ENCODE data around the gene SMARCD3.

The SMARCD3 gene

DNA sequence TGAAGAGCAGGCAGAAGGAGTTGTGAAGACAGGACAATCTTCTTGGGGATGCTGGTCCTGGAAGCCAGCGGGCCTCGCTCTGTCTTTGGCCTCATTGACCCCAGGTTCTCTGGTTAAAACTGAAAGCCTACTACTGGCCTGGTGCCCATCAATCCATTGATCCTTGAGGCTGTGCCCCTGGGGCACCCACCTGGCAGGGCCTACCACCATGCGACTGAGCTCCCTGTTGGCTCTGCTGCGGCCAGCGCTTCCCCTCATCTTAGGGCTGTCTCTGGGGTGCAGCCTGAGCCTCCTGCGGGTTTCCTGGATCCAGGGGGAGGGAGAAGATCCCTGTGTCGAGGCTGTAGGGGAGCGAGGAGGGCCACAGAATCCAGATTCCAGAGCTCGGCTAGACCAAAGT lies 14.7 kb downstream of the SMARCD3 start:
- no peak for FAIRE-seq

DNA sequence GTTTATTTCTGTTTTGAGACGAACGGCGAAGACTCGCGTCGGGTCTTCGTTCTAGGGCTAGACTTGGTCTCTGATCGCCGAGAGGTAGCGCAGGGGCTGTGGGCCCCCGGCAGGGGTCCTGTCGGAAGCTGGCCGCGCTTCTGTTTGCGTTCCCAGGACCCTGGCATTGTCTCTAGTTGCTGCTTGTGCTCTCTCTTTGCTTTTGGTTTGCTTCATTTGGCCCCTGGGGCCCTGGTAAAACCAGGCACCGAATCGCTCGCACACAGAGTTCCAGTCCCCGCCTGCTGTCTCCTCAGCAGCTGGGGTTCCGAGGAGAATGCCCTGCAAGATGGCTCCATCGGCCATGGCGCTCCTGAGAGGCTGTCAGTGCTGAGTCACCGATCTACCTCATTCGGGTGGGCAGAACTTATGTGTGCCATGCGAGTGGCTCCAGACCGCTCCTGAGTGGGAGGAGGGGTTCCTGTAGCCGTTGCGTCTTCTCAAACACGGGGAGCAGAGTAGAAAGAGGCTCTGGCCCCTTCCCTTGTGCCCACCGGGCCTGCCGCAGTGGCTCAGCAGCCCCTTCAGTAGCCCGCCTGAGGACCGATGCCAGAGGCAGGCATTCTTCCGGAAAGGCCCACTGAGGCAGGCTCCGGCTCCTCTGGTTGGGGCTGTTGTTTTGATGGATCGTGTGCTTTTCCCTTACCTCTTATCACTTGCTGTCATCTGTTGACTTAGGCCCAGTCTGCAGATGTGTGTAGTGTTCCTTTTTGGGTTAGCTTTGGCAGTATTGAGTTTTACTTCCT lies 15.4 kb downstream of the SMARCD3 start:
- FAIRE-seq: no peak

DNA sequence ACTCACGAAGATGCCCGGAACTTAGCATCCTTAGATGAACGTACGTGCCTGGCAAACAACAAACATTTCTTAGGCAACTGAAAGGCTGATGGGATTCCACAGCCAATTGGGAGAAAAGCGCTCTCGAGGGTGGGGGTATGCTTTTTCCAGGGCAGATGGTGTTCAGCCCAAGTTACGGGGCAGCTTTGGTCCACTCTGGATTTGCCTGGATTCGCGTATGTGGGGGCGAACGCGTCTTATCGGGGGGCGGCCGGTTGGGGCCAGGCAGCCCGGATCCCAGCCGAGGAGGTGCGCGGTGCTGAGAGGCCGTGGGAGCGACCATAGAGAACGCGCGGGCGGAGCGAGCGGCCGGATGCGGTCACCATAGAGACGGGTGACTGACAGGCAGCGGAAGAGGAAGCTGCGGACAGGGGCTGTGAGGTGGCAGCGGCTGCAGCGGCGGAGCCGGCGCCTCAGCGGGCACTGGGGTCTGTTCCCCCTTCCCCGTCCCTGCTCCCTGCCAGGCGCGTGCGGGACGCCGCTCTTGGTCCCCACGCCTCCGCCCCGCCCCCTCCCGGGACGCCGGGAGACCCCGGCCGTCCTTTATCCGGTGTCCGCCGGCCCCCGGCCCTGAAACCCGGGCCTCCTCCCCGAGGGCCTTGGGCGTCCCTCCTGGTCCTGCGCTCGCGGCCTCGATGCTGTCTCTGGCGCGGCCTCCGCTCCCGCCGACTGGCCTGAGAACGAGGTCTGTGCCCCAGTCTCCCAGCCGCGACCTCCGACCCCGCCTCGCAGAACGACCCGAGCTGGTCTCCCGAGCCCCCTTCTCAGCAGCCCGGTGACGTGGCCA lies 16.2 kb downstream of the SMARCD3 start, which contains the start of gene CHPF2:
Gene CHPF2 (plus strand): TSS at position 393 of the 826 bp plus-strand sequence. CDS start 1,529 bp downstream, outside the sequence.
- no peak for FAIRE-seq

DNA sequence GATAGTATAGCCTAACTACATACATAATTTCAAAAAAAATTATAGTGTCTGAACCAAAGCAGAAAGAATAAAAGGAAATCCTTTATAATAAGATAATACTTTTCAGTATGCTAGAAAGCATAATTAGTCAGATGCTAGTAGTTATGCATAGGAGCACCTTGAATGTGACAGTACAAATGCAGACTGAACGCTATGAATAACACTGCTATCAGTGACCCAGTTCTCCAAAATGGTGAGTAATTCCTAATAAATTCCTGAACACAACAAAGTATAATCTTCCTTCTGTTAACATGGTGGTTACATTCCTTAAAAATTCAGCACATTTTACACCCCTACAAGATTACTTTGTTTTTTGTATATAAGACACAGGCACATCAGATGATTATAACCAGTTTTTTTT lies 17.4 kb downstream of the SMARCD3 start:
- no peak for FAIRE-seq

DNA sequence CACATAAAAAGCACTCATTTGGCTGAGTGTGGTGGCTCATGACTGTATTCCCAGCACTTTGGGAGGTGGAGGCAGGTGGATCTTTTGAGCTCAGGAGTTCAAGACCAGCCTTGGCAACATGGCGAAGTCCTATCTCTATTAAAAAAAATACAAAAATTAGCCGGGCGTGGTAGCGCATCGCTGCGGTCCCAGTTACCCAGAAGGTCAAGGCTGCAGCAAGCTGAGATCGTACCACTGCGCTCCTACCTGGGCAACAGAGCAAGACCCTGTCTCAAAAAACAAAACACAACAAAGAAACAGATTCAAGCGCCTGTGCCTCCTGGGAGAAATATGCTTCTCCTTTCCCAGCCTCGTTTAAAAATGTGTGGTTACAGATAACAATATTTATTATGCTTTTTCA lies 19.2 kb downstream of the SMARCD3 start:
- FAIRE-seq: no peak

DNA sequence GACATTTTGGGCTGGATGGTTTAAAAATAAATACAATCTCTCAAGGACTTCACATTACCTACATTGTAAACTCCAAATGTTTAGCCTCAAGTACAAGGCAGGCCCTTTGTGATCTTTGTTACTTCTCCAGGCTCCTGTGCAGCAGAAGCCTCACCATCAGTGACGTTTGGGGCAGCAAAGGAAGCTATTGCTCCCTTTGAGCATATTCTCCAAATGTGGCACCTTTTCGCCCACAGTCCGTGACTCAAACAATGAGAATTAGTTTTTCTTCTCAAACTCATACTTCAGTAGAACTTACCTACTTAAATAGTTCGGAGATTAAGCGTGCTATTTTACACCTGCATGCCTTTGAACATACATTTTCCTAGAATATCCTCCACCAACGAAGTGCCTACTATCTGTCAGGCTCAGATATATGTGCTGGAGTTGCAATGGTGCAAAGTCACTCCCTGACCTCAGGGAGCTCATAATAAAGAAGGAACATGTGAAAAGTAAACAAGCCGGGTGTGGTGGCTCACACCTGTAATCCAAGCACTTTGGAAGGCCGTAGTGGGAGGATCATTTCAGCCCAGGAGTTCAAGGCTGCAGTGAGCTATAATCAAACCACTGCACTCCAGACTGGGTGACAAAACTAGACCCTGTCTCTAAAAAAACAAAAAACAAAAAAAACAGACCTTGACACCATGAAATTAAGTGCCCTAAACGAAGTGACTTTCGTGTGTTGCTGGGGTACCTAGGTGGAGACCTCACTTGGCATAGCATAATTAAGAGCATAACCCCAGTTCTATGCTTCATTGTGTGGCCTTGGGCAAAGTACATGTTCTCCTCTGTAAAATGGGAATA lies 20.2 kb downstream of the SMARCD3 start:
- FAIRE-seq: no peak

DNA sequence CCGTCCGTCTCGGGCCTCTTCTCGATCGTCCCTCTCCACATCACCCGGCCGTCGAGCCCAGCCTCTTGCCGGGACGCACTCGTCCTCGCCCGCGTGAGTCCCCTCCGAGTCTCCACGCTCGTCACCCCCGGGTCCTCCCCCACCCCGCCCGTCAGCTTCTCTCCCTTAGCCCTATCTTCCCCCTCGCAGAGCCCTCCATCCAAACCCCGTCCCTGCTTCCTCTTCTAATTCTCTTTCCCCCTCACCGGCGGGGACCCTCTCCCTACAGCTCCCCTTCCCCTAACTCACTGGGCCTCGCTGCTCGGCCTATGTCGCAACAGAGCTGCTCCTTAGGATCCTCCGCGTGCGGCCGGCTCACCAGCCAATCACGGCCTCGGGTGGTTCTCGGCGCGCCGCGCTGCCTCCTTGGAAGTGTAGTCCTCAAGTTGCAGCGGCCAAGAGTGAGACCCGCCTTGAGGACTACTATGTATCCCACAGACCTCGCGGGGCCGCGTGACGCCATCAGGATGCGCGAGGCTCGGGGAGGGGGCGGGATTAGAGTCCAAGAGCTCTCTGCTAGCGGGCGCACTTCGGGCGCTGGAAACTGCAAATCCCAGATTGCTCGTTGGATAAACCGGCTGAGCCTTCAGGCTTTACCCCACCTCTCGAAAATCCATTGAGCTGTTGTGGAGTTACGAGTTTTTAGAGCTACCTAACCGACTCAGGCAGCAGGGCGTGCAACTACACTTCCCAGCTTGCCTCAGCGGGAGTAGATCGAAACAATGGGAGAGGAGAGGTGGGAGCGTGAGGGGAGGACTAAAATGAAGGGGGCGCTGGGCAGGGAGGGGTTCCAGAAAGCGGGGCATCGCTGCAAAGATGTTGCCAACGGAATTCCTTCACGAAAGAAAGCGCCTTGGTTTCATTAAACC lies 21.4 kb downstream of the SMARCD3 start, which contains the start of gene ABCF2:
Gene ABCF2 (minus strand): TSS at position 331 of the 908 bp plus-strand sequence. CDS start 747 bp downstream, outside the sequence.
- peak; percentile 96 for FAIRE-seq

DNA sequence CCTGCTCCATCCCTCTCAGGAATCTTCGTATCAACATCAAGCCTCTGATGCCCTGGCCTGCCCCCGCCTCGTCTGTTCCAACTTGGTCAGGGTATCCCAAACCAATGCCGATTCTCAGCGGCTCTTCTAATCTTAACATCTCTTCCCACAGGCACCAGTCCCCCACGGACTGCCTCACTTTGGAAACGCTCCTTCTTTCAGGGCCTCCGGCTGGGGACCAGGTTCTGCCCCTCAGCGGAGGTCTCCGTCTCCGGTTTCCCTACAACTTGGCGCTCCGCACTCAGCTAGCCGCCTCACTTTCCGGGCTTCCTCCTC lies 22.0 kb downstream of the SMARCD3 start:
- FAIRE-seq: no peak

DNA sequence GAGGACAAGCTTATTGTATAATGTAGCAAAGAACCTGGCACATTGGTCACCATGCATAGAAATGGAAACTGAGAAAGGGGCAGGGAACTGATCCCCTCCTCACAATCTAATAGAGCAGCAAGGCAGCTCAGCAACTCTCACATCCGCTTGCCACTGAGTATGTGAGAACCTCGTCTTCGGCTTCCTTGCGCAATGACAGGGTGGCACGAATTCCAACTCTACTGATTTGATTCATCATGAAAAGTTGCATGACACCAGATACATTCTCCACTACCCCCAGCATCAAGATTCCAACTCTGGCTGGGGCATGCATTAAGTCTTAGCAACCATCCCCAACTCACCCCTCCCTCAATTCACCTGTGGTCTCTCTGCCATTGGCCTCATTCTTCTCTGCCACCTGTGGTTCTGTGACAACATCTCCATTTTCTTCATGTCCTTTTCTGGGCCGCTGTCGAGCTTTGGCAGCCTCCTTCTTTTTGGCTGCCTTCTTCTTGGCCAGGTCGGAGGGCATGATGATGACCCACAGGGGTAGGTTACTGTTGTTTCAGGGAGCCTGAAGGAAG lies 22.5 kb downstream of the SMARCD3 start:
- no peak for FAIRE-seq

DNA sequence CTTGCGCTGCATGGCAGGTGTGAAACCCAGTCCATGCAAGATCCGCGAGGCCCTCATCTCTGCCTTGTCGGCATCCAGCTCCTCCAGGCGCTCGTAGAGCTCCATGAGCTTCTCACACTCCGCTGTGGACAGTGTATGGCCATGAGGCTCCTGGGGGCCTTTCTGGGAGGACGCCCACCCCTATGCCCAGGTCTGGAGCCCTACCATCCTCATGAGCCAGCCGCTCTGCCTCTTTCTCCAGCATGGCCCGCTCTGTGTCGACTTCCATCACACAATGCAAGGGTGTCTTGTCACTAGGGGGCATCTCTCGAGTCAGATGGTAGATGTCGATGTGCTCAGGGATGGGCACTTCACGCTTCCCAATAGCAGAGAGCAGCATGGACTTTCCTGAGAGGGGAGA lies 24.8 kb downstream of the SMARCD3 start:
- FAIRE-seq: no peak

DNA sequence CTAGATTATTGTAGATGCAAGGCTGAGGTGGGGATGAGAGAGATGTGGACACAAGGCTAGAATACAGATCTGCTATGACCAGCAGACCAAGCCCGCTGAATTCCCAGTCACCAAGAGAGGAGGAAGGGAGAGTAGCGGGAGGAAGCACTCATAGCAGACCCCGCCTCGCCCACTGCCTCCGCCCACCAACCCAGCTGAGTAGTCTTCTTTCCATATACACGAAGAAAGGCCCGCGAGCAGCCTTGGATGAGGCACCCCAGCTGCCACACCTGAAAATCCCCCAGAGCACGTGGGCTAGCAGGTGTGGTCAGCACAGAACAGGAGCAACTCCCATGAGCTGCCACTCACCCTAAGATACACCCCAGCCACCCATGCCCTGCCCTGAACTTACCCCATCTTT lies 30.3 kb downstream of the SMARCD3 start:
- no peak for FAIRE-seq

DNA sequence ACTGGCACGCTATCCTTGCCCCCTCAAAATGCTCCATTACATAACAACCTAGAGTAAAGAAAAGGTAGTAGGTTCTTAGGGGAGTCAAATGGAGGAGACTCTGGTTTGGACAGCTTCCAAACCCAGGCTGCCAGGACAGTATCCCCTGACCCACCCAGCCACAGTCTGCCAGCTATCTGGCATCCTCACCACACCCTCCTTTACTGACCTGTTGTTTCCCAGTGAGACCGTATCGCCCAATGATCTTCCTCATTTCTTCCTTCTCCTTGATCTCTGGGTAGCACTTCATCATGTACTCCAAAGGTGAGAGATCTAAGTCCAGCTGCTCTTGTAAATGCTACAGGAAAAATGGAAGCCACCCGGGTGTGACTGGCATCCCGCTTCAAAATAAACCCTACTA lies 33.1 kb downstream of the SMARCD3 start:
- FAIRE-seq: no peak

DNA sequence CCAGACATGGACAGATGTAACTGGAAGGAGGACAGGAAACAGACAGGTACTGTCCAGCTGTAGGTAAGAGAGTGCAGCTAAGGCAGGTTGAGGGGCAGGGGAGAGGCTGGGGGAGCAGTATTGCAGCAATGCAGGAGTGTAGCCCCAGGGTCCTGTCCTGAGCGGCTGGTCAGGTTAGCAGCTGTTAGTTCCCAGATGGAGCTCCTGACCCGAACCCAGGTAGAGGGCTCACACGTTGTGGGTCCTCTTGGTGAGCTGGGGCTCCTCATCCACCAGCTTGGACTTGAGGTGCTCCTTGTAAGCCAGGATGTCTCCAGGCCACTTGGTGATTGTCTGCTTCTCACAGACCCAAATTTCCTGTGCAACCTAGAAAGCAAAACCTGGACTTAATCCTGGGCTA lies 34.7 kb downstream of the SMARCD3 start:
- FAIRE-seq: no peak

DNA sequence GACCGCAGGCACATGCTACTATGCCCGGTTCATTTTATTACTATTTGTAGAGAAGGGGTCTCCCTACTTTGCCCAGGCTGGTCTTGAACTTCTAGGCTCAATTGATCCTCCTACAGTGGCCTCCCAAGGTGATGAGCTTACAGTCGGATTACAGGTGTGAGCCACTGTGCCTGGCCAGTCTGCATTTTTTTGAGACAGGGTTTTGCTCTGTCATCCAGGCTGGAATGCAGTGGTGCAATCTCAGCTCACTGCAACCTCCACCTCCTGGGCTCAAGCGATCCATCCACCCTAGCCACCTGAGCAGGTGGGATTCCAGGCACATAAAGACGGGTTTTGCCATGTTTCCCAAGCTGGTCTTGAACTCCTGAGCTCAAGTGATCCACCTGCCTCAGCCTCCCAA lies 35.9 kb downstream of the SMARCD3 start:
- FAIRE-seq: no peak

DNA sequence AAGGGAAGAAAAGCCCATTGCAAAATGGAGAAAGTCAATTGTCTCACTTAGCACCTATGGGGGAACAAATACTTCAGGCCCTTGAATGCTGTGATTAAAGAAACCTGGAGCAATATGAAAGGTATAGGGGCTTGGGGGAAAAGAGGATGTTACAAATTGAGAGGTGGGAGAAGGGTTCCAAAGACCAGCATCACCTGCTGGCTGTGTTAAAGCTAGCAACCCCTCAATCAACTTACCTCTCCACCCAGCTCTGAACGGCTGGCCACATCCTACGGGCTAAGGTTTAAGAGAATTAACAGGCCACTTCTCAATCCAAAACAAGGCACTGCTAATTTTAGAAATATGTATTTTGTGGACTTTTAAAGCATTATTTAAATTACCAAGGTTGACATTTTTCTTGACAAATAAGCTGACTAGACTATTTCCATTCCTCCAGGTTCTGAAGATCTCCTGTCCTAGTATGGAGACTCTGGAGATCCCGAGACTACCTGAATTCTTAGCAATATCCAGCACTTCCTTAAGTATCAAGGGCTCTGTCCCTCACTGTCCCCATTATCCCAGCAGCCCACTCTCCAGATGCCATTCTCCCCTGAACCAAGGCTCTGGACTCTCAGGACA lies 37.2 kb downstream of the SMARCD3 start:
- FAIRE-seq: no peak

DNA sequence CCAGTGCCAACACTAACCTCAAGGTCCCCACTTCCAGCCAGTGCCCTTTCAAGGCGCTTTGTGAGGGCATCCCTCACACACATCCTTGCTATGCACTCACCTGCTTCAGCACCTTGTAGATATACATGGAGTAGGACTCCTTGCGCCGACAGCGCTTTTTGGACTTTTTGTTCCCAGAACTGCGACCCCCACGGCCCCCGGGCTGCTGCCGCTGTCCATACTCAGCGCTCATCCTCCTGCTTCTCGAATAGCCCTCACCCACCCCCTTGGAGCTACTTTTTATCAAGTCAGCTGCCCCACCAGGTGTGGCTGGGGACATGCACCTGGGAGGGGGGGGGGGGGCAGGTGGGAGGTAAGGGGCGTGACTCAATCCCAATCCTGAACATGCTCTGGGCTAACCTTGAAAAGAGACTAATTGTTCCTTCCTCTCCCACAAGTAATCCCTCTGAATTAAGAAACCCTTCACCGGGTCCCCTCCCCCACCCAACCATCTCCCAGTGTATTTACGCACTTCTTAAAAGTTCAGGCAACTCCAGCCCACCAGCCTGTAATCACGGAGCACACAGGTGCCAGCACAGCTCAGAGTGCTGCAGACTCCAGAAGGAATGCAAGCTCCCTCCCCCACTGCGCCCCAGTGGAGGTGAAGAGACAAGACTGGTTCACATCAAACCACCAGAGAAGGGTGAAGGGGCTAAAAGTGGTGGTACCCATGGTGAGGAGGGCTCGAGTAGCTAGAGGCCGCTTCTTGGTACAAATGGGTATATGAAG lies 38.2 kb downstream of the SMARCD3 start, which contains the start of gene H2BK1:
Gene H2BK1 (minus strand): TSS at position 402 of the 768 bp plus-strand sequence. CDS start 170 bp downstream, at position 232.
- FAIRE-seq: no peak

DNA sequence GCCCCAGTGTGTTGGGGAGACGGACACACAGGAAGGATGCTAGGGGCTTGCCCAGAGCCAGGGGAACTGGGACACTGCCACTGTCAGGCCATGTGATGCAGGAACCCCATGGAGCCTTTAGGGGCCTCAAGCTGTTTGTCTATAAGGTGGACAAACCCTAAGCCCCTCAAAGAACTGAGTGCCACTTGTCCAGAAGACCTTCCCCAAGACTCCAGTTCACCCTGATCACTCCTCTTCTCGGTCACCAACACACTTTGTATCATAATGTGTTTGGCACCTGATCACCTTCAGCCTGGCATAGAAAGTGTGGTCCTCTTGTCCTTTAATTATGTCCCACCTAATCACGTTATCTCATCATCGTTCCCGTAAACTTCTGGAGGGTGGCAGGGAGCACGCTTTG lies 38.9 kb downstream of the SMARCD3 start:
- no peak for FAIRE-seq

DNA sequence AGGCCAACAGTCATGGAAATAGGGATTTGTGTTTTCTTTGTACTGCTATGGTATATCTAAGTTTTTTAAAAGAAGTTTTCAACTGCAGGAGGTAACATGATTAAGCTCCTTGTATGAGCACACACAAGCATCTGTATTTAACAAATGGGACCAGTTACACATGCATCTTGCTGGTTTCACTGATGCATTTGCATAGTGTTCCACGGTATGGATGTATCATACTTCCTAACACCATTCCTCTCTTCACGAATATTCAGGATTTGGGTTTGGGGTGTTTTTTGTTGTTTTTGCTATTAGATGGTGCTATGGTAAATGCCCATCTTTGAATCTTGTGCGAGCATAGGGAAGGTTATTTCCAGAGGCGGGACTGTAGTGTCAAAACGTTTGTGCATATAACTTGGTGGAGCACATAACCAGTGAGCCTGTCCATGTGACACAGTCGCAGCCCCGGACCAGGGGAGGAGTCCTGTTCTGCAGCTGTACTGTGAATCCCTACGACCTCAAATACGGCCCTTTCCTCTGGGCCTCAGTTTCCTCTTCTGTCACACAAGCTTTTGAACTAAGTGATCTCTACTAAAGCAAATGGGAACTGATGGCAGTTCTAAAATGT lies 40.1 kb downstream of the SMARCD3 start:
- no peak for FAIRE-seq

DNA sequence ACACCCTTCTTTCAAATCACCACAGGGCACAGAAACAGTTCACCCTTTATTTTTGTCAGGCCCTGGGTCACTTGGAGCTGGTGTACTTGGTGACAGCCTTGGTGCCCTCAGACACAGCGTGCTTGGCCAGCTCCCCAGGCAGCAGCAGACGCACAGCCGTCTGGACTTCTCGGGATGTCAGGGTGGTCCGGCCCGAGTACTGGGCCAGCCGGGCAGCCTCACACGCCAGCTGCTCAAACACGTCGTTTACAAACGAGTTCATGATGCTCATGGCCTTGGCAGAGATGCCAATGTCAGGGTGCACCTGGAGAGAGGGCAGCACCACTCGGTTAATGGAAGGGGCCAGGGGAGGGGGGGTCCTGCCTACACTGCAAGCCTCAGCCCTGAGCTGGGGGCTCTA lies 40.7 kb downstream of the SMARCD3 start:
- no peak for FAIRE-seq

DNA sequence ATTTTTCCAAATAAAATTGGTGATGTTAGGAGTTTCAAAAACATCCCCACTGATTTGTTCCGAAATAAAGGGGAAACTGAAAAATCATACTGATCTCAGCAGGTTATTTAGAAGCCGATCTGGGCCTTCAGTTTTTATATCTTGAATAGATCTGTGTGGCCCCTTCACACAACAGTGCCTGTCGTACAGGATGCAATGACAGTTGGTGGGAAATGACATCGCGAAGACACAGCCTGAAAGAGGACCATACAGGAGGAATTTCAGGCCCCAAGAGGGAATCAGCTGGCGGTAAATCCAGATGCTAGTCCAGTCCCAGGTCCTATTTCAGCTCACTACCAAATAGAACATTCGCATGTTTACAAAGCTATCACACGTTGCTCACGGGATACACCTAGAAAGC lies 41.2 kb downstream of the SMARCD3 start:
- FAIRE-seq: no peak
